ENCODE data around the gene CETP.
"Not testable (repeated sequence)": the region's sequence is repeated elsewhere in the genome, so short reads cannot be mapped to it uniquely, and the experiment has no call there.

The CETP gene

DNA sequence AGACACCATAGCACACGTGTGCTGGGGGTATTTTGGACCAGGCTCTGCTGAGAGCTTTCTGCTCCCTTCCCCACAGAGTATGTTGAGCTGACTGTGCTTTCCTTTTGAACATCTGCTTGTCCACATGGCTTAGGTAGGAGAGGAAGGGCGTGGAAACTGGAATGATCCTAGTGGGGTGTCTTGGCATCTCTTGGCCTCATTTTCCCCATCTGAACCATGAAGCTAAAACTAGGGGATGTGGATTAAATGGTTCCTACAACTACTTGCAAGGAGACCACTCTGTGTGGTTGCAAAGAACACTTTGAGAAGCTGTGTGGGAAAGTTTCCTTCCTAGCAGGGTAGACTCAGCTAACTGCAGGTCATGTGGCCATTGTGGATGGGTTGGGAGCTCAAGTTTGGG is 20.9 kb downstream of the CETP start:
- no peak for DNase-seq (ENCODE audit: low read depth)

DNA sequence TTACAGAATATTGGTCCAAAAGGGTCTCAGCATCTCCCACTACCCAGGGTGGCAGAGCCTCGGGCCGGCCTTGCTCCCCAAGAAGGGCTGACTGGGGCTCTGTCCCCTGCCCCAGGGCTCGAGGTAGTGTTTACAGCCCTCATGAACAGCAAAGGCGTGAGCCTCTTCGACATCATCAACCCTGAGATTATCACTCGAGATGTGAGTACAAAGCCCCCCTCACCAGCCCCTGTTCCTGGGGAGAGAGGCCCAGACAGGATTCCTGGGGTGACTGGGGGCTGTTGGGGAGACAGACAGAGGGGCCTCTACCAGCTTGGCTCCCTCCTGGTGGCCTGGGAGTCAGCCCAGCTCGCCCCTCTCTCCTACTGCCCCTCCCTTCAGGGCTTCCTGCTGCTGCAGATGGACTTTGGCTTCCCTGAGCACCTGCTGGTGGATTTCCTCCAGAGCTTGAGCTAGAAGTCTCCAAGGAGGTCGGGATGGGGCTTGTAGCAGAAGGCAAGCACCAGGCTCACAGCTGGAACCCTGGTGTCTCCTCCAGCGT is 21.5 kb downstream of the CETP start:
- DNase-seq (ENCODE audit: low read depth) = no peak

DNA sequence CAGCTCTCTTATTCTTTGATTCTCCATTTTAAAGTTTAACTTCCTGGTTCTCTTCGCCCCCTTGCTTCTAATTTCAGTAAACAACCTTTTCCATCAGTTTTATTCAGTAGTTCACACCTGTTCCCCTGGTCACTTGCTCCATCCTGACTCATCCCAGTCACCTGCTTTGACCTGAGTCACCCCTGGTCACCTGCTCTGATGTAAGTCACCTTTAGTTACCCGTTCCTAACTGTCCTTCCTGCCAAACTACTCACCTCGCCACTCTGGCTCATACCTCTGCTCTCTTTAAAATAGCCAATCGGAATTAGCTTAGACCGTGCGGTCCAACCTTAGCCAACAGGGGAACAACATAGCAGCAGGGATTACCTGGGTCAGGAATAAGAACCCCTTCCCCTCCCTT is 22.9 kb downstream of the CETP start:
- DNase-seq (ENCODE audit: low read depth) = no peak

DNA sequence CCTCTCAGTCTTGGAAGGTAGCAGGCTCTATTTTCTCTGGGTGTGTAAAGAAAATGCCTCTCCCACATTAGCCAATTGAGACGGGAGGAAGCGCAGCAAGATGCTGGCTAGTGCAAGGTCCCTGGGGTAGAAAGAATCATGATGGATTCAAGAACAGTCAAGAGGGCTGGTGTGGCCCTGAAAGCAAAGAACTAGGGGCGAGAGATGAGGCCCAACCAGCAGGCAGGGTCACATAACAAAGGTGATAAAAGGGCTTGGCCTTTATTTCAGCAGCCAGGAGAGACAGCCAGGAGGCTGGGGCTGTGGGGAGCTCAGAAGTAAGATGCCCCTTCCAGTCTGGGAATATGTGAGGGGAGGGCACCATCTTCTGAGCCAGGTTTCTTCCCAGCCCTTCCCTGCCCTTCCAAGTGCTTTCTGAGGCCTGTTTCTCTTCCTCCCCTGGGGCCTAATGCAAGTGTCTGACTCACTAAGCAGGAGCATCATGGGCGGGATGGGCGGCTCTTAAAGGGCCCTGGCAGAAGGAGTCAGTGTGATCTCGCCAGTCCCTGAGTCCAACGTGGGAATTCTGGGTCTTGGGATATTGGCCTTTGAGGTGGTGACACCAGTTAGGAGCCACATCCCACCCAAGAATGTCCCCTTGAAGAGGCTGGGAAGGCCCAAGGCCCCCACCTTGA is 23.7 kb downstream of the CETP start:
- DNase-seq (ENCODE audit: low read depth) = no peak

DNA sequence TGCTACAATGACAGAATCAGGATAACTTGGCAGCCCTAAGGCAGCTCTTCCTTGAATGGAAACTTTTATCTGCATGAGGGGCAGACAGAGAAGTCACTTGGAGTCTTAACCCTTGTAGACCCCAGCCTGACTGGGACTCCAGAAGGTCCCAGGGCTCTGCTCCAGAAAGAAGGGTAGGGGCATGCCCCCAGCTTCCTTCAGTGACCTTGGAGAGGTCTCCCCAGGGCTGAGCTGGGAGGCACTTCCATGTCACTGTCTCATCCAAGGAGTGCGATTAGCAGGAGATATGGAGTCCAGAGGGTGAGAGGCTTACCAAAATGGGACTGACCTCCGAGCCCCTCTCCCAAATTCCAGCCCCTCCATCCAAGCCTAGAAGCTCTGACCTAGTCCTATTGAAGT is 24.2 kb downstream of the CETP start:
- DNase-seq (ENCODE audit: low read depth) = no peak

DNA sequence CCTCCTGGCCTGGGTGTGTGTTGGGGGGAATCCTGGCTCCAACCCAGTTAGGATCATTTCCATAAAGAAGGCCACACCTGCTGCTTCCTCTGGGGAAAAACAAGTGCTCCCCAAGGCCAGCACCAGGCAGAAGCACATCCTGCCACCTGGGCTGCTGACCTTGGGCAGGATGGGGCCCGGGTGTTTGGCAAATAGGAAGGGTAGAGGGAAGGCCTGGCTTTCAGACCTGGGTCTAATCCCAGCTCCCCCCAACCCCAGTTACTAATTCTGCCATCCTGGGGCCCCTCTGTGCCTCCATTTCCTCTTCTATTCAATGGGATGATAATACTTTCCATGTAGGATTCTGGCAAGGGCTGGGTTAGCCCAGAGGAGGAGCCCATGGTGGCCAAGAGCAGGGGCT is 24.6 kb downstream of the CETP start:
- DNase-seq (ENCODE audit: low read depth) = no peak

DNA sequence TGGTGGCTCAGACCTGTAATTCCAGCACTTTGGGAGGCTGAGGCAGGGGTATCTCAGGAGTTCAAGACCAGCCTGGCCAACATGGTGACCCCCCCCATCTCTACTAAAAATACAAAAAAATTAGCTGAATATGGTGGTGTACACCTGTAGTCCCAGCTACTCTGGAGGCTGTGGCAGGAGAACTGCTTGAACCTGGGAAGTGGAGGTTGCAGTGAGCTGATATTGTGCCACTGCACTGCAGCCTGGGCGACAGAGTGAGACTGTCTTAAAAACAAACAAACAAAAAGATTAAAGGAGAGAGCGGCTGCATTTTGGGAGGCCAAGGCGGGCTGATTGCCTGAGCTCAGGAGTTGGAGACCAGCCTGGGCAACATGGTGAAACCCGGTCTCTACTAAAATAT is 25.2 kb downstream of the CETP start:
- DNase-seq (ENCODE audit: low read depth) = not testable (repeated sequence)

DNA sequence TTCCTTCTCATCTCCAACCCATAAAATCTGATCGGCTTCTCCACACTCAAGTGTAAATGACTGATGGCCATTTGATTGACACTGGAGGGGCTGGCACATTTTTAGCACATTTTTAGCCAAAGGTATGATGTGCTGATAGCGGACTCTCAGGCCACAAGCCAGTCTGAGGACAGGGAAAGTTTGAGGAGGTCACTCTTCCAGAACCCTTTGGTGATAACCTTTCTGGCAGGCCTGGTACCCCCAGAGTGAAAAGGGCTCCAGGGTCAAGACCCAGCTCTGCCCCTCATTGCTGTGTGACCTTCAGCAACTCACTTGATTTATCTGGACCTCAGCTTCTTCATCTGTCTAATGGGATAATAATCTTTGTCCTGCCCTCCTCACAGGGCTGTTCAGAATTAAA is 25.9 kb downstream of the CETP start:
- DNase-seq (ENCODE audit: low read depth) = no peak

DNA sequence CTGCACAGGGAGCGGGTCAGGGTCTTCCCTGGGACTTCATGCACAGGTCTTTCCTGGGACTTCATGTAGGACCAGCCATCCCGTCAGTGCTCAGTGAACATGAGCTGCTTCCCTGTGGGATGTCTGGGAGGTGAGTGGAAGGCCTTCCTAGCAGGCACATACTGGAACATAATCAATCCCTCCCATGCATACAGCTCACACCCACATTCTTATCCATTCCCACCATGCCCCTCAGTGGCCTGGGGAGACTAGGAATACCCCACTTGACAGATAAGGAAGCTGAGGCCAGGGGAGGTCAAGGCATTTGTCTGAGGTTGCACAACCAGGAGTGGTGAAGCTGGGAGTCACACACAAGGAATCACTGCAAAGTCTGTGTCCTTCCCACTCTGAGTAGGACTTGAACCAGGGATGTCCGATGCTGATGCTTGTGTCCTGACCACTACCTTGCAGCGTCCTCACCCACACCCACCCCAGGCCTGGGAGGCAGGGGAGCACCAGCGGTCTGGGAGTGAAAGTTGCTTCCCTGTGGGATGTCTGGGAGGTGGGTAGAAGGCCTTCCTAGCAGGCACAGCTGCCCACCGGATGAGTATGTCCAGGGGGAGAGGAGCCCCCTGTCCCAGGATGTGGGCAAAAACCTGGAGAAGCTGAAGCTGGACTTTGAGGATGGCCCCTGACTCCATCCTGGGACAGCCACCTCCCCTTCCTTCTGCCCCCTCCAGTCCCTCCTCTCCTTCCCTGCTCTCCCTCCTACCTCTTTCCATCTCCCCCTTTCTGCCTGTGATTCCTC is 26.6 kb downstream of the CETP start:
- DNase-seq (ENCODE audit: low read depth) = no peak

DNA sequence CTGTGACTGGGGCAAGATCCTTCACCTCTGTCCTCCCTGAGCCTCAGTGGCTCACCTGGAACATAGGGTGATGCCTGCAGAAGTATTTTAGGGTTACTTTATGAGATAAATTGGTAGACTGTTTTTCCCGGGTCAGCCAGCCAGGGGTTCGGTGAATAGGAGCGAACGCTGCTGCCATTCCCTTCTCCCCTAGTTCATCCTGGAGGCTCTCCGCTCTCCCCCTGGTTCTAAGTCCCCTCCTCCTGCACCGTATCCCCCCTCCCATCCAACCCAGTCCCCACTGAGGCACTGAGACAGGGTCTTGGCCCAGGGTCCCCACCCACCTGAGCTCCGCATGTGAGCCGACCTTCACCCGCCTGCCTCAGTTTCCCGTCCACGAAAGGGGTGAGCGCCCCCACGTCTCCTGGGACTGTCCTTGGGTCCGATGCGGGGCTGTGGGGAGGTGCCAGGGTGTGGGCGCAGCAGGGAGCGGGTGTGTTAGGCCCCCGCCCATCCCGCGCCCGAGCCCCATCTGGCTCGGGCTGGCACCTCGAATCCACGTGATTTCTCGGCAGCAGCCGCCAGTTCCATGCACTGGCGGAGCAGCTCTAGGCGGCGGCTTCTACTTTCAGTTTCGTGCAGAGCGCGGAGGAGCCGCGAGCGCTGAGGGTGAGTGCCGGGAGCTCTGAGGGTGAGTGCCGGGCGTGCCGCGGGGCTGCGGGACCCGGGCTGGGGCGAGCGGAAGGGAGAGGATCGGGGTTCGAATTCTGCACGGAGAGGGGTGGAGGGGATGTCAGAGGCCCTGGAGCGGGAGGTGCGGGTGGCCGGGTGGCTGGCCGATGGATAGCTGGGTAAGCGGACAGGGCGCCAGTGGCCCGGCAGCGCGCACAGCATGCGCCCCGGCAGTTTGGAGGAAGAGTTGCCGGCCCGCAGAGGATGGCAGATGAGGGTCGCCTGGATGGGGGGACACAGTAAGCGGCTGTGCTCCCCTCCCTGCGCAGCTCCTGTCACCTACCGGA is 27.5 kb downstream of the CETP start, which contains the start of gene NLRC5:
Gene NLRC5 (plus strand): TSS at position 610 of the 998 bp plus-strand sequence. CDS start 31,156 bp downstream, outside the sequence.
- peak; percentile 82 for DNase-seq (ENCODE audit: low read depth)

DNA sequence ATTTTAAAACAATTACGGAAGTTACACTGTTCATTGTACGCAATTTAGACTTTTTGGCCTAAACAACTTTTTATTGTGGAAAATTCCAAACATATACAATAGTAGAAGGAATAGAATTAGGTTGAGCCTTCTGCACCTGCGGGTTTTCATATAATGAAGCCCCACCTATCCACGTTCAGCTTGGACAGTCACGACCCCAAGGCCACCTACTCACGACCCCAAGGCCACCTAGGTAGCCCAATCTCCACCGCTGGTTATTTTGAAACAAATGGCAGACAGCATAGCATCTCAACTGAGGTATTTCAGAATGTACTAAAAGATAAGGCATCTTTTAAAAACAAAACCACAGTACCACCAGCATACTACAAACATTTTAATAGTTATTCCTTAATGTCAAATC is 28.2 kb downstream of the CETP start:
- DNase-seq (ENCODE audit: low read depth) = no peak

DNA sequence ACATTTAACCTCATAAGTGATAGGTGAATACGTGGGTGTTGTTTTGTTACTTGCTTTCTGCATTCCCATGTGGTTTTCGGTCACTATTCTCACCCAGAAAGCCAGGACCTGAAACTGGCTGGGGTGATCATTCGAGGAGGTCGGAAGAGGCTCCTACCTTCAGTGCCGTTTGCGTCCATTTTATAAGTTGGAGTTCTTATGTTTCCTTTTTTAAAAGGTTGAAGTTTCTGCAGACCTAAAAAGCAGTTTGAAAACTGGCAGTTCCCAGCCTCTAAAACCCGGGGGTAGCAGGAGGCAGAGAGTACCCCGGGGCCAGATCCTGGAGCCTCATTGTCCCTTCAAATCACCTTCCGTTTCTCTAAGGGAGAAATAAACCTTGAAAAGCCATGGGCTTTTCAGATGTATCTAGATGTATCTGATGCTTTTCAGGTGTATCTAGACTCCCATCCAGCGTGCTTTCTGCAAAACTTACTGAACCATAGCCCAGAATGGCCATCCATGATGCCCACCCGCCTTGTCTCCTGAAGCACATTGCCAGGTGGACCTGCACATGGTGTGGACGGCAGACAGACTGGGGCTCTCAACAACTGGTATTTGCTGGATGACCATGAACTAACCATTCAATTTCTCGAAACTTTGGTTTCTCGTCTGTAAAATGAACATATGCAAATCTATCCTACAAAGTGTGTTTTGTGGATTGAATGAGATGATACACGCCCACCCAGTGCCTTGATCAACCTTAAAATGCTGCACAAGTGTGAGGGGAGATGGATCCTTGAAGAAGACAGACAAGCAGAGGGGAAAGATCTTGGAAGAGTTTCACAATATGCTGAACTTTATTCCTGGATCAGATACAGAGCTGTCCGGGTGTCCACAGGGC is 28.9 kb downstream of the CETP start:
- DNase-seq (ENCODE audit: low read depth) = no peak

DNA sequence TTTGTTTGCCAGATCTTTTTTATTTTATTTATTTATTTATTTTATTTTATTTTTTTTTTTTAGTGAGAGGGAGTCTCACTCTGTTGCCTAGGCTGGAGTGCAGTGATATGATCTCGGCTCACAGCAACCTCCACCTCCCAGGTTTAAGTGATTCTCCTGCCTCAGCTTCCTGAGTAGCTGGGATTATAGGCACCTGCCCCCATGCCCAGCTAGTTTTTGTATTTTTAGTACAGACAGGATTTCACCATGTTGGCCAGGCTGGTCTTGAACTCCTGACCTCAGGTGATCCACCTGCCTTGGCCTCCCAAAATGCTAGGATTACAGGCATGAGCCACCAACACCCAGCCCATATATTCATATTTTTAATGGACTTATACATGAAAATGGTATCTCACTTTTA is 30.7 kb downstream of the CETP start:
- DNase-seq (ENCODE audit: low read depth) = not testable (repeated sequence)

DNA sequence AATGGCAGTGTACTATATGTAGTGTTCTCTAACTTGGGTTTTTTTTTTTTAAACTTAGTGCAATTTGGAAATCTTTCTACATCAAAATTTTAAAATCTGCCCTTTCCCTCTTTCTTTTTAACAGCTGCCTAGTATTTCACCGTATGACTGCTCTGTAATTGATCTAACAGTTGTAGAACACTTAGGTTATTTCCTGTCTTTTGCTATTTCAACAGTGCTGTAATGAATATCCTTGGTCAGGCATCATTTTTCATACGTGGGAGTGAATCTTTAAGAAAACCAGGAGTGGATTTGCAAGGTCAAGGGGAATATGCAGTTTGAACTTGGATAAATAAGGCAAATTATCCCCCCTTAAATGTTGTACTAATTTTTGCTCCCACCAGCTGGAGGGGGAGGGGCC is 31.5 kb downstream of the CETP start:
- no peak for DNase-seq (ENCODE audit: low read depth)

DNA sequence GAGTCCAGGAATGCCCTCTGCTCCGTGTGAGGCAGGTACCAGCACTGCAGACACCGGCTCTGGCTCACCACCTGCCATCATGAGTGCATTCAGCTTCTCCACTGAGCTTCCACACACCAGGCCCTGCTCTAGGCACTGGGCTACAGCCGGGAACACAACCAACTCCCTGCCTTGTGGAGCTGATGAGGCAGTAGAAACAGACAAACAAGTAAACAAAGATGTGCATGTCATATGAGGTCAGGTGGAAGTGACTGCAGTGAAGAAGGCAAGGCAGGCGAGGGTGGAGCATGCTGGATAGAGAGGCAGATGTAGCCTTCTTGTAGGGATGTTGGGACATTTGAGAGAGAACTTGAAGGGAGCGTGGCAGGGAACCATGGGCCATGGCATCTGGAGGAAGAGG is 32.6 kb downstream of the CETP start:
- DNase-seq (ENCODE audit: low read depth) = no peak

DNA sequence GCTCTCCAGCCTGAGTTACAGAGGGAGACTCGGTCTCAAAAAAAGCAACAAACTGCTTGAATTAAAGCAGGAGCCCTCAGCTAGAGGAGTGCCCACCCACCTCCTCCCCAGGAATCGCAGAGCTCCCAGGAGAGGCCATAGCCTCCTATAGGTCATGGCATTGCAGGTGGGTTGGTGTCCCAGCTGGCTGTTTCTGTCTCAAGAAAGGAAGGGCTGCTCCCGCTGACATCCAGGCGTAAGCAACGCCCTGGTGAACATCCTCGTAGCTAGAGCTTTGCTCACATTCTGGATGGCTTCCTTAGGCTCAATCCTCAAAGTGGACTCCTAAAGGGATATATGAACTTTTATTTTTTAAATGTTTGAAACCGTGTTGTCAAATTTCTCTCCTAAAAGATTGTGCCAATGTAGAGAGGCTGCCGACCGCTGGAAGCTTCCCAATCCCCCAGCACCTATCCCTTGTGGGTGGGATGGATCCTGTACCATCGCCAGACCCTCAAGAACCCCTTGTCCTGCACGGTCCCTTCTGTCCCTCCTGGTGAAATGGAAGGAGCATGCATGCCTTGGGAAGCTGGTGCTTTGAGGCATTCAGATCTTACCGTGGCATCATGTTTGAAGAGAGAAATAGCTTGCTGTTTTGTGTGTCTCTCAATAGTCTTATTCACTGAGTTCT is 33.5 kb downstream of the CETP start:
- DNase-seq (ENCODE audit: low read depth) = no peak

DNA sequence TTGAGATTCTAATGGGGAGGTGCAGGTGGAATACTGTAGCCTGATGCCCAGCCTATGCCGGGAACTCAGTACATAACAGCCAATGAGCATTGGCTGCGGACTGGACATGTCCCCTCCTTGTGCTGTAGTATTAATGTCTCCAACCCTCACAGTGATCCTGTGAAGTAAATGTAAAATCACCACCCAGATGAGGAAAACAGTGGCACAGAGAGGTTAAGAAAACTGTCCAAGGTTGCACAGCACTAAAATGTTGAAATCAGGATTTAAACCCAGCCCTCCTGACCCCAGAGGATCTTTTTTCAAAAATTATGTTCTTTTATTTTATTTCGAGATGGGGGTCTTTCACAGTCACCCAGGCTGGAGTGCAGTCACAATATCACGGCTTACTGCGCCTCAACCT is 35.5 kb downstream of the CETP start:
- DNase-seq (ENCODE audit: low read depth) = no peak

DNA sequence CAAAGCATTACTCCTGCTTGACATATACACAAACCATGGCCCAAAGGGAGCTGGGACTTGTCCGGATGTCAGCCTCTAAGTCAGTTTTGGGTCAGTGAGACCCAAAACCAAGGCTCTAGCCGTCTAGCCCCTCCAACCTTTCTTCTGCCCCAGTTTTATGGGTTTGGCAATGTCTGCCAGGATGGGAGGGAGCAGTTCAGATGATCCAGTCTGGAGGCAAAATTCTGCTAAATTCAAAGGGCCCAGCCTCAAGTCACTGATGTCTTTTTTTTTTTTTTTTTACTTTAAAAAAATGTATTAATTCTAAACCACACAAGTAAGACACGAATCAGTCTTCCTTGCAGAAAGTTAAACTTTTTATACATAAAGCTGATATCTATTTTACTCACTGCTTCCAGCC is 36.2 kb downstream of the CETP start:
- DNase-seq (ENCODE audit: low read depth) = no peak

DNA sequence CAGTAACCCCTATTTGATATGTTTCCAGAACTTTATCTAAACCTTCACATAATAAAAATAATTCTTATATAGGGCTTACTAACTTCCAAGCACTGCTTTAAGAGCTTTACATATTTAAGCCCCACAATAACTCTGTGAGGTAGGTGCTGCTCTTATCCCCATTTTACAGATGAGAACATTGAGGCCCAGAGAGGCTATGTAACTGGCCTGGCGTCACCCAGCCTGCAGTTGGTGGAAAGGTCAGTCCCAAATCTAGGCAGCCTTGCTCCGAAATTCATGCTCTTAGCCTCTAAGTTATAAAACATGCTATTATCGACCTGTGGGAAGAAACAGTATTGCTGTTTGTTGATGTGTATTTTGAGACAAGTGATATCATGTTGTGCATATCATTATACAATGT is 36.6 kb downstream of the CETP start:
- DNase-seq (ENCODE audit: low read depth) = no peak

DNA sequence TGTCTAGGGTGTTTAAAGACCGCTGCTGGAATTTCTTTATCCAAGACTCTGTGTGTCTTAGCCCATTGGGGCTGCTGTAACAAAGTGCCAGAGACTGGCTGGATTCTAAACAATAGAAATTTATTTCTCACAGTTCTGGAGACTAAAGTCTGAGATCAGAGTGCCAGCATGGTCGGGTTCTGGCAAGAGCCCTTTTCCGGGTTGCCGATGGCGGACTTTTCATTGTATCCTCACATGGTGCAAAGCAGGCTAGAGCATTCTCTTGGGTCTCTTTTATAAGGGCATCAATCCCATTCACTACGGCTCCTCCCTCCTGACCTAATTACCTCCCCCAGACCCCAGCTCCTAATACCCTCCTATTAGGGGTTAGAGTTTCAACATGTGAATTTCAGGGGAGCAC is 37.1 kb downstream of the CETP start:
- DNase-seq (ENCODE audit: low read depth) = no peak
